Measurements from ENCODE around the gene GPX5.
"Not testable (repeated sequence)": the region's sequence is repeated elsewhere in the genome, so short reads cannot be mapped to it uniquely, and the experiment has no call there.

GPX5 gene, protein sequence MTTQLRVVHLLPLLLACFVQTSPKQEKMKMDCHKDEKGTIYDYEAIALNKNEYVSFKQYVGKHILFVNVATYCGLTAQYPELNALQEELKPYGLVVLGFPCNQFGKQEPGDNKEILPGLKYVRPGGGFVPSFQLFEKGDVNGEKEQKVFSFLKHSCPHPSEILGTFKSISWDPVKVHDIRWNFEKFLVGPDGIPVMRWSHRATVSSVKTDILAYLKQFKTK

GRCh38 chr6:28525496-28526039 lies at the start of gene GPX5:
Gene GPX5, plus strand, starts transcription at chr6:28525881. Its CDS starts 133 bp downstream, at chr6:28526014.
- DNase-seq: no peak

DNA sequence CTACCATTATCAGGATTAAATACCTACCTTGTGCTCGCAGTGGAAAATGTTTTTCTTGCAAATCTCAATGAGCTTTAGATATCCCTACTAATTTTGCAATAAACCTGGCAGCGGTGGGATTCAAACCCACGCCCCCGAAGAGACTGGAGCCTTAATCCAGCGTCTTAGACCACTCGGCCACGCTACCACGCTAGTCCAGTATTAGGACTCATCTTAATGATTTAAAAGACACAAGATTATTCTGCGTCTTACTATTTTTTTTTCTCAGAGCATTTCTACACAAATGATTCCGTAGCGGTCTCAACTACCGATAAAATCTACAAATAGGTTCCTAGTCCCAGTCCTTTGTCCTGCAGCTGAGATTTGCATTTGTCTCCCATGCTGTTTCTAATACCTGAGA lies 47.2 kb upstream of the GPX5 start:
- no peak for DNase-seq

DNA sequence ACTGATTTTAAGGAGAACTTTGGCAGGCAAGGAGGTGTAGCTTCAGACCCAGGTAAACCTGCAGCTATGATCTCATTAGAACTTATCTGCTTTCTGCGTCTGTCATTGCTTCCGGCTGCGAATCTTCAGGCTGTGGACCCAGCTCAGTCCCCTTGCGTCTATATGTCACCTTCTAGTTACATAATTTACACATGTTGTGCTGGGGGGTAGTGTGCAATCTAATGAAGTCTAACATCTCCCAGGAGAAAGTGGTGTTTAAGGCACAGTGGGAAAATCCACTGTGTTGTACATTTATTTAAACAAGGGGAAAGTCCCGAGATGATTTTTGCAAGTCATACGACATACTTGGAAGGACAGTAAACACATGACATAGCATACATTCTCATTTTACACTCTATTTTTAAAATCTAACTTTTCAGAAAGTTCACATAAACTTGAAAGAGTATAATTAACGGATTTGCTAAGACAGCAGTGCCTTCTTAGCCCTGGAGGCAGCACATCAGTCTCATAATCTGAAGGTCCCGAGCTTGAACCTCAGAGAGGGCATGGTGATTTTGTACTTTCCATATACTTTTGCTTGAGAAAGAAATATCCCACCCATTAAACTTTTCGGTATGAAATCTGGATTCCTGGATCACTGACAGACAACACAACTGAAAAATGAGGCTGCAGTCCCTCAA lies 45.3 kb upstream of the GPX5 start:
- DNase-seq: no peak

DNA sequence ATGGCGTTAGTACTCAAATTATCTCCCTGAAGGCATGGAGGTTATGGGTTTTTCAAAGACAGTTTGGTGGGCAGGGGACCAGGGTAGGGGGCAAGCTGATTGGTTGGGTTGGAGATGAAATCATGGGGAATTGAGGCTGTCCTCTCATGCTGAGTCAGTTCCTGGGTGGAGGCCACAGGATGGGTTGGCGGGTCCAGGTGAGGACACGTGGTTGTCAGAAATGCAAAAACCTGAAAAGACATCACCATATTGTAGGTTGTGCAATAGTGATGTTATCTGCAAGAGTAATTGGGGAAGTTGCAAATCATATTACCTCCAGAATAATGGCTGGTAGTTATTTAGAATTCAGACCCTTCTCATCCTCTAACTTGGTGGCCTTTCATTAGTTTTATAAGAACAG lies 40.2 kb upstream of the GPX5 start:
- no peak for DNase-seq

DNA sequence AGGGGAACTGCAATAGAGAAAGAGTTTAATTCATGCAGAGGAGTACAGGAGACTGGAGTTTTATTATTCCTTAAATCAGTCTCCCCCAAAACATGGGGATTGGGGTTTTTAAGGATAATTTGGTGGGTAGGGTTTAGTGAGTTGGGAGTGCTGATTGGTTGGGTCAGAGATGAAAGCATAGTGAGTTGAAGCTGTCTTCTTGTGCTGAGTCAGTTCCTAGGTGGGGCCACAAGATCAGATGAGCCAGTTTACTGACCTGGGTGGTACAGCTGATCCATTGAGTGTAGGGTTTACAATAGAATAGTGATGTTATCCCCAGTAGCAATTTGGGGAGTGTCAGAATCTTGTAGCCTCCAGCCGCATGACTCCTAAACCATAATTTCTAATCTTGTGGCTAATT lies 39.1 kb upstream of the GPX5 start:
- DNase-seq: no peak

GRCh38 chr6:28486988-28487742 lies 38.5 kb upstream of the GPX5 start:
- no peak for DNase-seq

GRCh38 chr6:28488916-28489365 lies 36.7 kb upstream of the GPX5 start:
- no peak for DNase-seq

DNA sequence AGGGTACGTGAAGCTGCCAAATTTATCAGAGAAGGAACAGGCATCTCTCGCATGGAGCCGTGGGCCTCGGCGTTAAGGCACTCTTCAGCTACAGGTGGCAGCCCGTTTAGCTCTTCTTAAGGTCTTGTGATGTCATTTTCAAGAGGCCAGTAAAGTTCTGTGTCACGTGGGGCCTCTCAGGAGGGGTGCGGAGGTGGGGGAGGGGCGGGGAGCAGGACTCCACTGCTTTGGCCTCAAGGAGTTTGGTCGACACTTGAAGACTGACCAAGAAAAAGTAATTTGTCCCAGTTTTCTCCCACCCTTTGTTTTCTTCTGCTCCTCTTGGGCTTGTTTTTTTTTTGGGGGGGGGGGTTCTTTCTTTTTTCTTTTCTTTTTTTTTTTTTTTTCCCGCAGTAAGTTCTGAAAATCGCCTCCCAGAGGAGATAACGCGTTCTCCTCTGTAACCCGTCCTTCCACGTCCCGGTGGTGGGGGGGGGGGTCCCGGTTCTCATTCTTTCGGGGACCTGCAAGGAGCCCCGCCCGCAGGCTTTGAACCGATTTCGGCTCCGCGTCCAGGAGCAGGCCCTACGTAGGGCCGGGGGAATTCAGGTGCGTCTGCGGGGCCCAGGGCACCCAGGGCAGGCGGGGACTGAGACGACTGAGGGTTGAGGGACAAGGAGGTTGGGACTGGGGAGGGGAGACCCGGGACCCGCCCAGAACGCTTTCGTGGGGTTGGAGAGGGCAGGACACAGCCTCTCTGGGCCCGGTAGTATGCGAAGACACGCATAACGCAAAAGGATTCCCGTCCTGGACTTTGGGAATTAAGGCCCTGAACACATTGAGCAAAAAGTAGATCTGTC lies 36.1 kb upstream of the GPX5 start:
- DNase-seq: no peak

GRCh38 chr6:28490205-28490890 lies 35.3 kb upstream of the GPX5 start:
- DNase-seq: no peak

DNA sequence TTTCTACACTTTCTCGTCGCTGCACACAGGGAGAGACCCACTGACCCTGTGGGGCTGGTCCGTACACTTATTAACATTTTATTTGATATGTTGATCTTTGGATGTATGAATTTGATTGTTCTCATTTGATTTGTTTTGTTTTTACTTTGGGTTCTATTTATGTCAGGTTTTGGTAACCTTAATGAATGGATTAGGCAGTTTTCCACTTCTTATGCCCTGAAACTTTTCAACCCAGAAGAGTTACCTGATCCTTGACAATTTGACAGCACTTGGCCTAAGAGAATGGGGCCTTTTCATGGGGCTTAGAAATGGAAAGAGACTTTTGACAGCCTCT lies 33.7 kb upstream of the GPX5 start:
- DNase-seq: no peak

GRCh38 chr6:28496099-28496779 lies 29.4 kb upstream of the GPX5 start:
- no peak for DNase-seq

DNA sequence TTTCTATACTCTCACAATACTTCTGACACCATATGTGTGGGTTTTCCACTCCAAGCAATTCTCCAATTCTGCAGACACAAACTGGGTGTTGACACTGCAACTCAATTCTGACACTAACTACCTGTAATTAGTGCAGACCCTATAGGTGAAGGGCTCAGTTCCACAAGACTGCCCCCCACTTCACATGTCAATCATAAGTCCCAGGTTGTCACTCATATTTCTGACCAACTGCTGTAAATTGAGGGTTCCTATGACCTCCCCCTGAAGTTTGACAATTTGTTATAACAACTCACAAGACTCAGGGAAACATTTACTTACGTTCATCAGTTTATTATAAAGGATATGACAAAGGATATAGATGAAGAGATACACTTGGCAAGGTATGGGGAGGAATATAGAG lies 28.4 kb upstream of the GPX5 start:
- DNase-seq: no peak

DNA sequence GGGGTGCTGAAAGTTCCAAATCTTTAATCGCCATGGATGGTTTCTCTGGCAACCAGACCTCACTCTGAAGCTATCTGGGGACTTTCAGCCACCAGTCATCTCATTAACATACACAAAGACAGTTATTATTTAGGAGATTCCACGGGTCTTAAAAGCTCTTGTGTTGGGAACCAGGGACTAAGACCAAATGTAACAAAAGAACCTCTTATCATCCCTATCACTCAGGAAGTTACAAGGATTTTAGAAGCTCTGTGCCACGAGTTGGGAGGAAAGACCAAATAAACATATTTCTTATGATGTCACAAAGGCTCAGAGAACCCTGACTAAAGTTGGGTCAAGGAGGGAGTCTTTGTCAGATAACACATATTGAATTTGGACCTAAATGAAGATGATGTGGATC lies 27.8 kb upstream of the GPX5 start:
- no peak for DNase-seq

GRCh38 chr6:28501259-28501658 lies 24.4 kb upstream of the GPX5 start:
- no peak for DNase-seq

DNA sequence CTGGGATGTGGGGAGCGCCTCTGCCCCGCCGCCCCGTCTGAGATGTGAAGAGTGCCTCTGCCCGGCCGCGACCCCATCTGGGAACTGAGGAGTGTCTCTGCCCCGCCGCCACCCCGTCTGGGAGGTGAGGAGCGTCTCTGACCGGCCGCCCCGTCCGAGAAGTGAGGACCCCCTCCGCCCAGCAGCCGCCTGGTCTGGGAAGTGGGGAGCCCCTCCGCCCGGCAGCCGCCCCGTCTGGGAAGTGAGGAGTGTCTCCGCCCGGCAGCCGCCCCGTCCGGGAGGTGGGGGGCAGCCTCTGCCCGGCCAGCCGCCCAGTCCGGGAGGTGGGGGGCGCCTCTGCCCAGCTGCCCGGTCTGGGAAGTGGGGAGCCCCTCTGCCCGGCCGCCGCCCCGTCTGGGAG lies 23.5 kb upstream of the GPX5 start:
- not testable (repeated sequence) for DNase-seq

DNA sequence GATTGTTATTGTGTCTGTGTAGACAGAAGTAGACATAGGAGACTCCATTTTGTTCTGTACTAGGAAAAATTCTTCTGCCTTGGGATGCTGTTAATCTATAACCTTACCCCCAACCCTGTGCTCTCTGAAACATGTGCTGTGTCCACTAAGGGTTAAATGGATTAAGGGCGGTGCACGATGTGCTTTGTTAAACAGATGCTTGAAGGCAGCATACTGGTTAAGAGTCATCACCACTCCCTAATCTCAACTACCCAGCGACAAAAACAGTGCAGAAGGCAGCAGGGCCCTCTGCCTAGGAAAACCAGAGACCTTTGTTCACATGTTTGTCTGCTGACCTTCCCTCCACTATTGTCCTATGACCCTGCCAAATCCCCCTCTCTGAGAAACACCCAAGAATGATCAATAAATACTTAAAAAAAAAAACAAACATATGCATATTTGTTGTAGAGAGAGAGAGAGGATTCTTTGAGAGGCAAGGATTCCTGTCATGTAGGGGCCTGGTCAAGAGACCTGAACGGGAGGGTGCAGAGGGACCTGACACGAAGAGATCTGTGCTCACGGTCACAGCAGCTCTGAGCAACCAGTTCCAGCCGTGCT lies 22.9 kb upstream of the GPX5 start:
- DNase-seq: not testable (repeated sequence)

DNA sequence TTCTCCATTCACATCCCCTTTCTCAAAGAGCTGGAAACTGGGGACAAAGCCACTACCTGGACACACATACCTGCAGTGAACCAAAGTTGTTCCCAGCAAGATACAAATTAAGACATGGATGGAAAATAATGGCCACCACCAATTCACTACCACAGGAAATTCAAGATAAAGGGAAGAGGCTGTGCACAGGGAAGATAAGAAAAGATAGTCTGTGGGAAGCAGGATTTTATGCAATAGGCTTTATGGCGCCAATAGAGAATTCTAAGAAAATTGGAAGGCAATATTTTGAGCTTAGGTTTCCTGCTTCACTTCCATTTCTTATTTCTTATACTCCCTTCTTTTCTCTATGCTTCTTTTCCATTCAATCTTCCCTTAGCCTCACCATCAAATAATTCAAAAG lies 19.9 kb upstream of the GPX5 start:
- no peak for DNase-seq

DNA sequence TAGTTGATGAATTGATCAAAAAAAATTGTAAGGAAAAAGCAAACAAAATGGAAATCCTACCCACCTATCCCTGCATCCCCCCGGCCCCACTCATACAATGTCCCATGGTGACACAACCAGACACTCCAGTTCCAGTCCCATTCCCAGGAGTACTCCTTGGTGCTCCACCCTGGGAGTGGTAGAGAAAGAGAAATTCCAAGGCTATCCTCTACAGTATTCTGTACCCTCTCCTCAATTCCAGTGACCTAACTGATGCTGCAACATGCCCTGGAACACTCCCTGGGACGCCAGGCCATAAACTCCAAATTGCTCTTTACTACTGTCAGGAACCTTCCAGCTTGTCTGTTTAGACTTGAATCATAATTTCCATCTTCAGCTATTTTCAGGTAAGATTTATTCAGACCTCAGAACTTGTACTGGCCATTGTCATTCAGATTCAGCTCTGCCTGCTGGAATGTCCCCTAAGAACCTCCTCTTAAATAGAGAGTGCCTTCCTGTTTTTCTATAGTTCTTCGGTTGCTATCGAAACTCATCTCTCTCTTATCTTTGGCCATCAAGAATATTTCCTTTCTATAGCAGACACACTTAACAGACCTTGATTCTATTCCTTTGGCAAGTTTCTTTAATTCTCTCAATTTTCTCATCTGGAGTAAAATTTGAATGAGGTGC lies 18.7 kb upstream of the GPX5 start:
- DNase-seq: no peak

DNA sequence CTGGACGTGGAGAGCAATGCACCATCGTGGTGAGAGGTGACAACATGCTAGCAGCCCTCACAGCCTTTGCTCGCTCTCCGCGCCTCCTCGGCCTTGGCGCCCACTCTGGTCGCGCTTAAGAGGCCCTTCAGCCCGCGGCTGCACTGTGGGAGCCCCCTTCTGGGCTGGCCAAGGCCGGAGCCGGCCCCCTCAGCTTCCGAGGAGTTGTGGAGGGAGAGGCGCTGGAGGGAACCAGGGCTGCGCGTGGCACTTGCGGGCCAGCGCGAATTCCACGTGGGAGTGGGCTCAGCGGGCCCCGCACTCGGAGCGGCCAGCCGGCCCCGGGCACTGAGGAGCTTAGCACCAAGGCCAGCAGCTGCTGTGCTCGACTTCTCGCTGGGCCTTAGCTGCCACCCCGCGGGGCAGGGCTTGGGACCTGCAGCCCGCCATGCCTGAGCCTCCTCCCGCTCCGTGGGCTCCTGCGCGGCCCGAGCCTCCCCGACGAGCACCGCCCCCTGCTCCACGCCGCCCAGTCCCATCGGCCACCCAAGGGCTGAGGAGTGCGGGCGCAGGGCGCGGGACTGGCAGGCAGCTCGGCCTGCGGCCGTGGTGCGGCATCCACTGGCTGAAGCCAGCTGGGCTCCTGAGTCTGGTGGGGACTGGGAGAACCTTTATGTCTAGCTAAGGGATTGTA lies 13.9 kb upstream of the GPX5 start:
- no peak for DNase-seq

DNA sequence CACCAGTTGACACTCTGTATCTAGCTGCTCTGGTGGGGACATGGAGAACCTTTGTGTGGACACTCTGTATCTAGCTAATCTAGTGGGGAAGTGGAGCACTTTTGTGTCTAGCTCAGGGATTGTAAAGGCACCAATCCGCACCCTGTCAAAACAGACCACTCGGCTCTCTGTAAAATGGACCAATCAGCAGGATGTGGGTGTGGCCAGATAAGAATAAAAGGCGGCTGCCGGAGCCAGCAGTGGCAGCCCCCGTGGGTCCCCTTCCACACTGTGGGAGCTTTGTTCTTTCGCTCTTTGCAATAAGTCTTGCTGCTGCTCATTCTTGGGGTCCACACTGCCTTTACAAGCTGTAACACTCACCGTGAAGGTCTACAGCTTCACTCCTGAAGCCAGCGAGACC lies 13.3 kb upstream of the GPX5 start:
- not testable (repeated sequence) for DNase-seq

All from NCI-H2081 (cell line).